Glomerular visceral epithelial cell (primary cell): ENCODE data around the gene CCNL1.
"Not testable (repeated sequence)": the region's sequence is repeated elsewhere in the genome, so short reads cannot be mapped to it uniquely, and the experiment has no call there.

Experiments used
- DNase-seq: peaks from one replicate; pipeline ENCODE4 v3.0.0-alpha.2; 2016; ENCODE audit errors: extremely low spot score

Gene CCNL1

GRCh38 chr3:157159762-157160657 lies at the start of gene CCNL1:
Gene CCNL1 (minus strand): TSS chr3:157160147. CDS start chr3:157160094, 53 bp downstream.
- DNase-seq: peak; percentile 96

DNA sequence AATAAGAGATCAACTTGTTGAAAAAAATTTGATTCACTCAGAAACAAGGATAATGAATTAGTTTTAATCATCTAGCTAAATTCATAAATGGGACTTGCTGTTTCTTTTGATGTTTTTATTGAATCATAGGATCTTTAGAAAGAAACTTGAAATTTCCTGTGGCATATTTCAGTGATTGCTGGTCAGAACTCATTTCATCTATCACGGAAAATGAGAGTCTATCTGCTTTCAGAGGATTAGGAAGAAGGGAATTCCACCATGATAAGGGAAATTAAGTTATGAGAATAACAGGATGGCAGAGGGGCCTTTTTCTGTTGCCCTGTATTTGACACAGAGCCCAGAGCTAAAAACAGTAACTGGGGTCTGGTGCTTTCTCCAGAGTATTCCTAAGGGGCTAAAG lies 44.9 kb upstream of the CCNL1 start:
- no peak for DNase-seq

- DNase-seq: peak; percentile 11
These were observed 44.5 kb upstream of the CCNL1 start for GRCh38 chr3:157204431-157204830.

DNA sequence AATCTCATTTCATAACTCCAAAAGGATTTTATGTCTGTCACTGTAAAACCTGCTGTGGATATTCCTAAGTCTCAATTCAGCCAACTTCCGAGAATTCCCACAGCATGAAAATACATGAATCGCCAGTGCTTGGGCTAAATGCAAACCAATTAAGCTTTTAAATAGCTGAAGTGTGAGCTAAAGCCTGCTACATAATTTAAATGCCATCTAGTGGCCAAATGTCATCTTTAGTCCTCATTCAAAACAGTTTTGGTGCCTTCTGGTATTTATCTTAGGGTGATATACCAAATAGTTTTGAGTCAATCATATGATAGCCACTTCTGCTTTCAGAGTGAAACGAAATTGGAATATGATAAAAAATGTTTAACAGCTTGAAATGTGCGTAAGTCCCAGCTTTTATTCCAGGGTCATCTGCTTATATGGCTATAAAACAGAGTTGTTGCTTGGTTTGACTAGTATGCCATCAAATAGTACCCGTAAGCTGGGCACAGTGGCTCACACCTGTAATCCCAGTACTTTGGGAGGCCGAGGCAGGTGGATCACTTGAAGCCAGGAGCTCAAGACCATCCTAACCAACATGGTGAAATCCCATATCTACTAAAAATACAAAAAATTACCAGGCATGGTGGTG lies 41.8 kb upstream of the CCNL1 start:
- DNase-seq: peak; percentile 39

- no peak for DNase-seq
These were observed 39.9 kb upstream of the CCNL1 start for GRCh38 chr3:157199841-157200240.

GRCh38 chr3:157195965-157196364 lies 36.0 kb upstream of the CCNL1 start:
- DNase-seq: no peak

GRCh38 chr3:157191149-157191548 lies 31.2 kb upstream of the CCNL1 start:
- not testable (repeated sequence) for DNase-seq

GRCh38 chr3:157190380-157190872 lies 30.5 kb upstream of the CCNL1 start:
- no peak for DNase-seq

DNA sequence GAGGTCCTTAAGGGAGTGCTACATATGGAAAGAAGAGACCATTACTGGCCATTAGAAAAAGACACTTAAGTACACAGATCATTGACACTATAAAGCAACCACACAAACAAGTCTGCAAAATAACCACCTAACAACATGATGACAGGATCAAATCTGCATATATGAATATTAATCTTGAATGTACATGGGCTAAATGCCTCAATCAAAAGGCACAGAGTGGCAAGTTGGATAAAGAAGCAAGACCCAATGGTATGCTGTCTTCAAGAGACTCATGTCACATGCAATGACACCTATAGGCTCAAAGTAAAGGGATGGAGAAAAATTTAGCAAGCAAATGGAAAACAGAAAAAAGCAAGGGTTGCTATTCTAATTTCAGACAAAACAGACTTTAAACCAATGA lies 28.4 kb upstream of the CCNL1 start:
- DNase-seq: no peak

DNA sequence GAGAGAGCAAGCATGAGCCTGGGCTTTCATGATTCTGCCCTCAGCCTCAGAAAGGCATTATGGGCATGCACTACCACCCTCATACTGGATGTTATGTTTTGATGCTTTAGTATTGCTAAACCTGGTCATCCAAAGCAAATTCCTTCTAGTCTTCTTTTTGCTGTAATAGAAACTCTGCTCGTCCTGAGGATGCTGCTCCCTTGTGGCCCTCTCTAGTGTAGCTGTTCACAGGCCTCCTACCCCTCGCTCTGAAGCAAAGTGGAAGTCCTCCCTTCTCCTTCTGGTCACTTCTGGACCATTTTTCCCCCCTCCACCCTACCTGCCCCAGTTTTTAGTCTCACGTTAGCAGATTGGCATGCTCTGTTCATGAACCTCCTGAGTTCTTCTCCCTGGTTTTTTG lies 22.9 kb upstream of the CCNL1 start:
- DNase-seq: no peak

DNA sequence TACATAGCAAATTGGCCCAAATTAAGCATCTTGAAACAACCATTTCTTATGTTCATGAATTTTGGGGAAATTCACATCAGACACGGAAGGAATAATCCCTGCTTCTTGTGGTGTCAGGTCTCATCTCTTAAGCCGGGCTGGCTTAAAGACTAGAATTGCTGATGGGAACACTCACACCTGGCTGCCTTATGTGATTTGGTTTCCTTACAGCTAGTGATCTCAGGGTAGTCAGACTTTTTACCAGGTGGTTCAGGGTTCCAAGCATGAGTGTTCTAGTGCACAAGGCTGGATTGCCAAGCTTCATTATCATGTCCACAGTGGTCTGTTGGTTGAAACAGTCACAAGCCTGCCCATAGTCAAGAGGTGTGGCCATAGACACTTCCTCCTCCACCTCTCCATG lies 20.3 kb upstream of the CCNL1 start:
- no peak for DNase-seq

DNA sequence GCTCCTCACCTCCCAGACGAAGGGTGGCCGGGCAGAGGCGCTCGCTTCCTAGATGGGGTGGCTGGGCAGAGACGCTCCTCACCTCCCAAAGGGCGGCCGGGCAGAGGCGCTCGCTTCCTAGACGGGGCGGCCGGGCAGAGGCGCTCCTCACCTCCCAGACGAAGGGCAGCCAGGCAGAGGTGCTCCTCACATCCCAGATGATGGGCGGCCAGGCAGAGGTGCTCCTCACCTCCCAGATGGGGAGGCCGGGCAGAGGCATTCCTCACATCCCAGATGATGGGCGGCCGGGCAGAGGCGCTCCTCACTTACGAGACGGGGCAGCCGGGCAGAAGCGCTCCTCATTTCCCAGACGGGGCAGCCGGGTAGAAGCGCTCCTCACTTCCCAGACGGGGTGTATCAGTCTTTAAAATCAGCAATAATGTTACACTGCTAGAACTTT lies 19.4 kb upstream of the CCNL1 start:
- no peak for DNase-seq

GRCh38 chr3:157178503-157179364 lies 18.8 kb upstream of the CCNL1 start:
- DNase-seq: not testable (repeated sequence)

DNA sequence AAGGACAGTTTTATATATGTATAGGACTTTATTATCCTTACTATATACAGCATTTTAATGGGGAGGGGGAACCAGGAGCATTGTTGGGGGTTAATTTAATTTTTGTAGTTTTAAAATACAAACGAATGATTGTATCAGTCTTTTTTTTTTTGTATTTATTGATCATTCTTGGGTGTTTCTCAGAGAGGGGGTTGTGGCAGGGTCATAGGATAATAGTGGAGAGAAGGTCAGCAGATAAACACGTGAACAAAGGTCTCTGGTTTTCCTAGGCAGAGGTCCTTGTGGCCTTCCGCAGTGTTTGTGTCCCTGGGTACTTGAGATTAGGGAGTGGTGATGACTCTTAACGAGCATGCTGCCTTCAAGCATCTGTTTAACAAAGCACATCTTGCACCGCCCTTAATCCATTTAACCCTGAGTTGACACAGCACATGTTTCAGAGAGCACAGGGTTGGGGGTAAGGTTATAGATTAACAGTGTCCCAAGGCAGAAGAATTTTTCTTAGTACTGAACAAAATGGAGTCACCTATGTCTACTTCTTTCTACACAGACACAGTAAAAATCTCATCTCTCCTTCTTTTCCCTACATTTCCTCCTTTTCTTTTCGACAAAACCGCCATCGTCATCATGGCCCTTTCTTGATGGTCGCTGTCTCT lies 18.0 kb upstream of the CCNL1 start:
- DNase-seq: not testable (repeated sequence)

GRCh38 chr3:157176934-157177333 lies 17.0 kb upstream of the CCNL1 start:
- DNase-seq: no peak

- DNase-seq: peak; percentile 27
These were observed 16.0 kb upstream of the CCNL1 start for GRCh38 chr3:157175691-157176507.

DNA sequence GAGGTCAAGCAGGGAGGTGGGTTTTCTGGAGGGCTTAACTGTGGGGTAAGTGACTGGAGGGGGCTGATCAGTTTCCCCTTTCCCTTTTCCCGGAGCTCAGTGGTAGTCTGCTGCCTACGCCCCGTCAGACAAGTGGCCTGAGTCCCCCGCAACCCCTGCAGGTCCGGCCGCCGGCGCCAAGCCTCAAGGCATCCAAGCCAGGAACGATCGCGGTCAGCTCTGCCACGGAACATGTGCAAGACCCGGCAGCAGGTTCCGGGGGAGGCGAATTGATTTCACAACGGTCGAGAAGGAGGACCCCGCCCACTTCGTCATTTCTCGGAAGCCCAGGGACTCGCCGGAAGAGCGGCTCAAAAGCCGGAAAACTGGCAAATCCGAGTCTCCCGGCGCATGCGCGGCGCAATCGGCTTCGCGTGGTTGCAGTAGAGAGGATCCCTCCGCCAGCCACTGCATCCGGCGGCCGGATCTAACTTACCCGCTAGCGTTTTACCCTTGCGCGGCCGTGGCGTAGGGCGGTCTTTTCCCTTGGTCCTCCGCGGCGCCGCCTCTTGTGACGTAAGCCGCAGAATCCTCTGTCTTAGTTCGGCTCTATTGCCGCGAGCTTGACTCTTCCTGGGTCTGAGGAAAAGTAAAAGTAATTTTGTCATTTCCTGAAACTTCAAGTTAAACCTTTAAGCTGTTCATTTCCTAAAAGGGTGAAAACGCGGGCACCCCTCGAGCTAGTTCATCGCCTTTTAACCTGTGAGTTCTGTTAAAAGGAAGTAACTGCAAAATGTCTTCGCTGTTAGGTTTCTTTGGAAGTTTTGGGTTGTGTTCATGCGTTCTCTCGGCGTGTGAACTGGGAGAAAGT lies 14.9 kb upstream of the CCNL1 start:
- peak; percentile 99 for DNase-seq

GRCh38 chr3:157174290-157174648 lies 14.3 kb upstream of the CCNL1 start:
- DNase-seq: peak; percentile 25

DNA sequence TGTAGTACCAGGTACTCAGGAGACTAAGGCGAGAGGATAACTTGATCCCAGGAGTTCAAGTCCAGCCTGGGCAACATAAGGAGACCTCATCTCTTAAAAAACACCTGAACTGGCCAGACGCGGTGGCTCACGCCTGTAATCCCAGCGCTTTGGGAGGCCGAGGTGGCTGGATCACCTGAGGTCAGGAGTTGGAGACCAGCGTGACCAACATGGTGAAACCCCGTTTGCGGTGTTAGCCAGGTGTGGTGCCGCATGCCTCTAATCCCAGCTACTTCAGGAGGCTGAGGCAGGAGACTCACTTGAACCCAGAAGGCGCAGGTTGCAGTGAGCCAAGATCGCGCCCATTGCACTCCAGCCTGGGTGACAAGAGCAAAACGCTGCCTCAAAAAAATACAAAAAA lies 13.4 kb upstream of the CCNL1 start:
- not testable (repeated sequence) for DNase-seq

DNA sequence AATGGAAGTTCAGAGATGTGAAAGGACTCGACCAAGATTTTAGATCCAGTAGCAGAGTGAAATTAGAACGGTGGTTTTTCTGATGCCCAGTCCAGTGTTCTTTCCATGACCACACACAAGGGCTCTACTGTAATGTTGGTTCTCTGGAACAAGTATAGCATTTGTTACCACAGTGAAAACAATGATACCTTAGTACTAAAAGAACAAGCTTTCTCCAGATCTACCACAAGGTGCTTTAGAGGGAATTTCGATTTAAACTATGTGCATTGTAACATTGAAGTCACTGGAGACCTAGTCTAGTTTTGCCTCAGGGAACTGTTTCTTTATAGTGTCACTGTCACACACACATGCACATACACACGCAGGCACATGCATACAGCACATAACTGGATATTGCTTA lies 12.8 kb upstream of the CCNL1 start:
- no peak for DNase-seq
